K562 (cell line): ENCODE data around the gene GET3. TPM values are rescaled to one million over a fixed set of nuclear protein-coding genes. Genes with fewer than 3 reads are reported as not detected.

Experiments used
- CLOCK ChIP-seq: fragments of 250-450 bp; sonication (Bioruptor Pico); IDR thresholded peaks from 2 replicates; pipeline ENCODE4 v1.4.0; 2020; ENCODE audit warnings: mild to moderate bottlenecking, moderate library complexity, borderline replicate concordance
- CTBP1 ChIP-seq: fragments of 450-650 bp; IDR thresholded peaks from 2 replicates; pipeline ENCODE4 v1.6.1; 2016; ENCODE audit warnings: borderline replicate concordance
- FOXJ2 ChIP-seq: fragments of 200-800 bp; sonication (Bioruptor generic); IDR thresholded peaks from 2 replicates; pipeline ENCODE4 v1.6.1; 2016; ENCODE audit warnings: missing genetic modification characterization, missing compliant biosample characterization
- FOXK2 ChIP-seq, 2 experiments: fragments of 450-650 bp; IDR thresholded peaks in 1 of 2; conservative IDR thresholded peaks in 1 of 2; 2 replicates each; pipeline ENCODE4 v1.6.1; 2016; ENCODE audit warnings: low read depth in 2 of 2, mild to moderate bottlenecking in 1 of 2
- GABPB1 ChIP-seq: sonication (generic); formaldehyde crosslinking; IDR thresholded peaks from 2 replicates; pipeline ENCODE4 v1.8.0; 2022; ENCODE audit warnings: mild to moderate bottlenecking, missing genetic modification reagents
- HMGXB4 ChIP-seq: sonication (generic); formaldehyde crosslinking; IDR thresholded peaks from 2 replicates; pipeline ENCODE4 v1.8.1; 2023; ENCODE audit warnings: mild to moderate bottlenecking, missing genetic modification reagents
- KAT7 ChIP-seq: sonication (generic); formaldehyde crosslinking; IDR thresholded peaks from 2 replicates; pipeline ENCODE4 v1.8.0; 2022; ENCODE audit warnings: missing genetic modification reagents, mild to moderate bottlenecking, borderline replicate concordance
- MEF2A ChIP-seq: IDR thresholded peaks from 2 replicates; pipeline ENCODE4 v1.6.1; 2011; ENCODE audit warnings: low read depth, mild to moderate bottlenecking, low read length, moderate library complexity; ENCODE audit not compliant: control insufficient read depth
- PHF20 ChIP-seq: fragments of 450-650 bp; IDR thresholded peaks from 2 replicates; pipeline ENCODE4 v1.6.1; 2018; ENCODE audit not compliant: partially characterized antibody
- POLR2G ChIP-seq: fragments of 200-400 bp; formaldehyde crosslinking; IDR thresholded peaks from 2 replicates; pipeline ENCODE4 v1.6.1; 2017; ENCODE audit warnings: low read depth, mild to moderate bottlenecking, antibody characterized with exemption, low read length, moderate library complexity
- RBFOX2 ChIP-seq: fragments of 200-400 bp; formaldehyde crosslinking; IDR thresholded peaks from 2 replicates; pipeline ENCODE4 v1.6.1; 2017; ENCODE audit warnings: low read depth, mild to moderate bottlenecking, low read length, moderate library complexity
- TBL1XR1 ChIP-seq, 2 experiments: IDR thresholded peaks; 2 replicates each; pipeline ENCODE4 v1.6.1; 2012; ENCODE audit warnings: improper control_type of control experiment in 2 of 2, low read length in 2 of 2, mild to moderate bottlenecking in 1 of 2
- XRCC5 ChIP-seq: fragments of 200-400 bp; formaldehyde crosslinking; IDR thresholded peaks from 2 replicates; pipeline ENCODE4 v1.6.1; 2017; ENCODE audit warnings: low read depth, mild to moderate bottlenecking, low read length
- ZBTB11 ChIP-seq, 3 experiments: fragments of 200-800 bp in 1 of 3; fragments of 250-450 bp in 1 of 3; fragments of 450-650 bp in 1 of 3; sonication (Bioruptor Pico) in 1 of 3; sonication (Bioruptor generic) in 1 of 3; formaldehyde crosslinking in 1 of 3; IDR thresholded peaks; 2 replicates each; pipeline versions ENCODE4 v1.6.1 to v1.8.0; 2016 to 2022; ENCODE audit warnings: mild to moderate bottlenecking in 2 of 3, missing genetic modification characterization in 2 of 3, missing compliant biosample characterization in 1 of 3, moderate library complexity in 1 of 3
- ZBTB7A ChIP-seq: IDR thresholded peaks from 2 replicates; pipeline ENCODE4 v1.6.1; 2011; ENCODE audit warnings: low read depth, mild to moderate bottlenecking, low read length, moderate library complexity, borderline replicate concordance; ENCODE audit not compliant: control insufficient read depth
- ZNF140 ChIP-seq: fragments of 250-450 bp; sonication (Bioruptor Pico); IDR thresholded peaks from 2 replicates; pipeline ENCODE4 v1.8.0; 2021; ENCODE audit warnings: moderate library complexity, mild to moderate bottlenecking, inconsistent platforms
- ZNF780A ChIP-seq: fragments of 250-450 bp; sonication (Bioruptor Pico); IDR thresholded peaks from 2 replicates; pipeline ENCODE4 v1.5.0; 2021; ENCODE audit warnings: mild to moderate bottlenecking
- polyA plus RNA-seq, 8 experiments: library from polyadenylated mRNA; depleted of rRNA in 4 of 8; stranded (reverse) in 5 of 8; unstranded in 3 of 8; fragments of >200 nt; fragmentation: Nextera tagmentation in 2 of 8; fragmentation: Illumina TruSeq in 1 of 8; extraction: Ambion mirVana in 2 of 8; extraction: Trizol in 1 of 8; gene quantifications; 2 replicates each; pipeline versions ENCODE4 v1.2.1 to v1.2.3, GENCODE V29; 2011 to 2014; ENCODE audit warnings: inconsistent platforms in 1 of 8, missing spikeins in 1 of 8
- total RNA-seq, 7 experiments: library from RNA; depleted of rRNA in 6 of 7; stranded (reverse); fragments of >200 nt in 6 of 7; fragmentation: Illumina TruSeq in 2 of 7; extraction: Trizol in 2 of 7; gene quantifications; 2 replicates each; pipeline versions ENCODE4 v1.2.1 to v1.2.3, GENCODE V29; 2011 to 2021; ENCODE audit warnings: low replicate concordance in 1 of 7

Gene GET3
- total and polyA plus RNA-seq, 9 of the 15 experiments (the other 6 are each of a cell fraction or from before 2014, with no cell fraction given) = 8.3 to 83.5 (median 51.8) TPM

GRCh38 chr19:12696366-12697335 lies 40.6 kb upstream of the GET3 start, which contains the start of gene FBXW9 (continued):
- TF ChIP-seq PHF20 (peak; percentile 95), RBFOX2 (peak; percentile 73), FOXK2 (conservative IDR thresholded peaks at IDR 0.05 in 1 of 2, IDR thresholded peaks at IDR 0.05 in 1 of 2; ENCODE audit: low read depth in 2 of 2) (peak in 1 of 2 experiments; percentile 17; a peak in 1 of 4 replicates), CLOCK (CRISPR knock-in tag) (no peak), MEF2A (no peak), KAT7 (CRISPR knock-in tag) (0 out of 2 replicates have a peak, but pooled peaks have one; percentile 7), HMGXB4 (CRISPR knock-in tag) (no peak), XRCC5 (0 out of 2 replicates have a peak, but pooled peaks have one; percentile 10), ZBTB7A (0 out of 2 replicates have a peak, but pooled peaks have one; percentile 31), POLR2G (peak; percentile 85), ZNF780A (CRISPR knock-in tag) (0 out of 2 replicates have a peak, but pooled peaks have one; percentile 9), FOXJ2 (tag) (peak; percentile 53; the same call in 1 of the 2 replicates), TBL1XR1 (IDR thresholded peaks at IDR 0.05; ENCODE audit: low read length in 2 of 2) (peak in 1 of 2 experiments; percentile 55; a peak in 1 of 4 replicates), ZBTB11 (CRISPR knock-in tag; IDR thresholded peaks at IDR 0.05) (peak in 1 of 3 experiments; percentile 62; a peak in 2 of 6 replicates), CTBP1 (peak; percentile 23; the same call in 1 of the 2 replicates), ZNF140 (CRISPR knock-in tag) (no peak), GABPB1 (CRISPR knock-in tag) (peak; percentile 98)
